Breast epithelium (tissue), 3 donors: ENCODE results near the gene TMEM131.

Source experiments
- POLR2A ChIP-seq: fragments of 450-650 bp; IDR thresholded peaks from one replicate; pipeline ENCODE4 v1.6.1; 2016; ENCODE audit warnings: antibody characterized with exemption, mild to moderate bottlenecking, moderate library complexity
- TF ChIP-seq, protein P1 (sequence below), 3 donors: fragments of 450-650 bp; IDR thresholded peaks; one replicate each; pipeline ENCODE4 v1.5.1; 2016 to 2017; ENCODE audit warnings: antibody characterized with exemption in 3 of 3, mild to moderate bottlenecking in 3 of 3, moderate library complexity in 3 of 3

DNA sequence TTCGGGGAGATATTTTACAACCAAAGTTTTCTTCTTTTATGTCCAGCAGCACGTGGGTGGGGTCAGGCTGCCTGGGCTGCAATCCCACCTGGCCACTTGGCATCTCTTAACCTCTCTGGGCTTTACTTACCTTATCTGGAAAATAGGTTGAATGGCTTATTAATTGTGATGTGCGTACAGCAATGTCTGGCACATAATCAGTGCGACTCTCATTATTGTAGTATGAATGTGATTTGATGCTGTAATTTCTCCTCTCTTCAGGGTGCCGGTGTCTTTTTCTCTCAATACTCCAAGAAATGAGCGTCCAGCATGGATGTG, 284.4 kb downstream of the TMEM131 start:
- no peak for TF ChIP-seq POLR2A
- TF ChIP-seq, protein P1, sequence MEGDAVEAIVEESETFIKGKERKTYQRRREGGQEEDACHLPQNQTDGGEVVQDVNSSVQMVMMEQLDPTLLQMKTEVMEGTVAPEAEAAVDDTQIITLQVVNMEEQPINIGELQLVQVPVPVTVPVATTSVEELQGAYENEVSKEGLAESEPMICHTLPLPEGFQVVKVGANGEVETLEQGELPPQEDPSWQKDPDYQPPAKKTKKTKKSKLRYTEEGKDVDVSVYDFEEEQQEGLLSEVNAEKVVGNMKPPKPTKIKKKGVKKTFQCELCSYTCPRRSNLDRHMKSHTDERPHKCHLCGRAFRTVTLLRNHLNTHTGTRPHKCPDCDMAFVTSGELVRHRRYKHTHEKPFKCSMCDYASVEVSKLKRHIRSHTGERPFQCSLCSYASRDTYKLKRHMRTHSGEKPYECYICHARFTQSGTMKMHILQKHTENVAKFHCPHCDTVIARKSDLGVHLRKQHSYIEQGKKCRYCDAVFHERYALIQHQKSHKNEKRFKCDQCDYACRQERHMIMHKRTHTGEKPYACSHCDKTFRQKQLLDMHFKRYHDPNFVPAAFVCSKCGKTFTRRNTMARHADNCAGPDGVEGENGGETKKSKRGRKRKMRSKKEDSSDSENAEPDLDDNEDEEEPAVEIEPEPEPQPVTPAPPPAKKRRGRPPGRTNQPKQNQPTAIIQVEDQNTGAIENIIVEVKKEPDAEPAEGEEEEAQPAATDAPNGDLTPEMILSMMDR (IDR thresholded peaks at IDR 0.05): no peak
